ENCODE data around the gene SLC3A2. TPM values are rescaled to one million over a fixed set of nuclear protein-coding genes. Genes with fewer than 3 reads are reported as not detected.

Gene SLC3A2
- total and polyA plus RNA-seq, 2 donors (not counting 3 experiments of a cell fraction or from before 2014, with no cell fraction given) = 208 to 337 TPM

GRCh38 chr11:62844154-62844553 is 36.5 kb upstream of the SLC3A2 start:
- intact Hi-C loops (cut with micrococcal nuclease) = loop anchor here (5.0 kb wide), 2 partner anchors 252 to 292 kb away; partner anchors contain the start of gene TUT1
- FAIRE-seq (no peak), DNase-seq (ENCODE audit: low read depth, low spot score) (no peak)
- Histone ChIP-seq H4K20me1 (replicated peaks; ENCODE audit: control insufficient read depth, extremely low read depth, insufficient read depth, low read length) (no peaks in the 10 kb centered on the region), H3K27me3 (ENCODE audit: control insufficient read depth in 2 of 2, insufficient read depth in 2 of 2, low read length in 2 of 2) (no peaks in the 10 kb centered on the region), H3K4me3 (replicated peaks in 1 of 3; ENCODE audit: insufficient read depth in 1 of 3, low read depth in 1 of 3, low read length in 3 of 3) (no peak overlapping the region), H2AFZ (ENCODE audit: low read depth, low read length) (no peak overlapping the region), H3K9ac (replicated peaks; ENCODE audit: extremely low read depth, insufficient read depth, low read length) (no peak overlapping the region), H3K27ac (ENCODE audit: insufficient read depth, low read depth, low read length) (no peak overlapping the region), H3K9me1 (replicated peaks; ENCODE audit: control insufficient read depth, extremely low read depth, insufficient read depth, low read length) (no peaks in the 10 kb centered on the region), H3K4me1 (ENCODE audit: control insufficient read depth, extremely low read depth, insufficient read depth, low read length) (peaks cover 7% of the 10 kb centered on the region), H3K9me3 (replicated peaks; ENCODE audit: control insufficient read depth, insufficient read depth, low read length) (no peaks in the 10 kb centered on the region), H3K36me3 (ENCODE audit: control insufficient read depth in 2 of 2, extremely low read depth in 1 of 2, insufficient read depth in 2 of 2, low read length in 2 of 2) (no peaks in the 10 kb centered on the region), H3K79me2 (ENCODE audit: control insufficient read depth, insufficient read depth, low read length) (peaks cover 2% of the 10 kb centered on the region), H3K4me2 (ENCODE audit: insufficient read depth, low read length) (no peak overlapping the region)
- ChIA-PET POLR2A (interaction anchor here (1.3 kb wide), 1 partner anchor 11 kb away, joined by 6 read pairs; no protein-coding TSS in a partner anchor), CTCF (interaction anchor here (1.3 to 1.5 kb wide), 2 partner anchors 18 to 58 kb away, joined by 3 read pairs; no protein-coding TSS in a partner anchor)
- BruUV-seq (replicated peaks) = no TSS peak
- dilution Hi-C loops (cut with MboI; ENCODE audit: extremely low pct_ligation_motif_present, low sequenced_read_pairs) = no loop called here
- TF ChIP-seq FOS (IDR thresholded peaks at IDR 0.05; ENCODE audit: borderline replicate concordance, insufficient read depth, low read length) (no peak), POLR2A (IDR thresholded peaks at IDR 0.05; ENCODE audit: low read depth, low read length) (no peak), CTCF (IDR thresholded peaks at IDR 0.05; ENCODE audit: extremely low read depth in 1 of 2, insufficient read depth in 1 of 2, low read depth in 1 of 2, low read length in 2 of 2) (no peak), POLR2AphosphoS5 (IDR thresholded peaks at IDR 0.05; ENCODE audit: insufficient read depth, low read depth, low read length) (no peak), MAX (IDR thresholded peaks at IDR 0.05; ENCODE audit: insufficient read depth, insufficient read length) (no peak), EZH2 (IDR thresholded peaks at IDR 0.05; ENCODE audit: borderline replicate concordance, low read depth, low read length, severe bottlenecking) (no peak), MYC (IDR thresholded peaks at IDR 0.05; ENCODE audit: low read depth, low read length) (no peak), JUN (IDR thresholded peaks at IDR 0.05; ENCODE audit: borderline replicate concordance, insufficient read depth, insufficient read length, low read depth) (no peak), GATA2 (IDR thresholded peaks at IDR 0.05; ENCODE audit: insufficient read depth, insufficient read length, low read depth, low read length) (no peak)

All from endothelial cell of umbilical vein (primary cell).